ENCODE results near the gene WTIP.
"Not testable (repeated sequence)": the region's sequence is repeated elsewhere in the genome, so short reads cannot be mapped to it uniquely, and the experiment has no call there.

The WTIP gene

GRCh38 chr19:34480971-34481841, at the start of gene WTIP:
Gene WTIP (plus strand): TSS chr19:34481758. CDS start chr19:34481975, 217 bp downstream.
- DNase-seq, result no peak

GRCh38 chr19:34432797-34433196, 48.8 kb upstream of the WTIP start:
- DNase-seq, result no peak

- DNase-seq, result no peak
Observed at GRCh38 chr19:34436716-34437115, 44.8 kb upstream of the WTIP start.

GRCh38 chr19:34448191-34448590, 33.4 kb upstream of the WTIP start:
- DNase-seq, result no peak

- no peak for DNase-seq
Observed at GRCh38 chr19:34452723-34453122, 28.8 kb upstream of the WTIP start.

GRCh38 chr19:34454091-34454490, 27.5 kb upstream of the WTIP start:
- DNase-seq, result no peak

GRCh38 chr19:34454685-34455084, 26.9 kb upstream of the WTIP start:
- DNase-seq, result peak; percentile 16

GRCh38 chr19:34455783-34456480, 25.6 kb upstream of the WTIP start:
- DNase-seq, result not testable (repeated sequence)

GRCh38 chr19:34457446-34457845, 24.1 kb upstream of the WTIP start:
- DNase-seq, result no peak

- no peak for DNase-seq
Observed at GRCh38 chr19:34458677-34459076, 22.9 kb upstream of the WTIP start.

GRCh38 chr19:34459614-34460013, 21.9 kb upstream of the WTIP start:
- DNase-seq, result no peak

- DNase-seq, result no peak
Observed at GRCh38 chr19:34461375-34462100, 20.0 kb upstream of the WTIP start.

GRCh38 chr19:34464785-34465184, 16.8 kb upstream of the WTIP start:
- not testable (repeated sequence) for DNase-seq

- no peak for DNase-seq
Observed at GRCh38 chr19:34468409-34468808, 13.1 kb upstream of the WTIP start.

GRCh38 chr19:34469026-34469425, 12.5 kb upstream of the WTIP start:
- DNase-seq, result not testable (repeated sequence)

- DNase-seq, result no peak
Observed at GRCh38 chr19:34471906-34472700, 9.5 kb upstream of the WTIP start.

- DNase-seq, result no peak
Observed at GRCh38 chr19:34474233-34474989, 7.1 kb upstream of the WTIP start.

- peak; percentile 46 for DNase-seq
Observed at GRCh38 chr19:34475026-34475974, 6.3 kb upstream of the WTIP start.

- no peak for DNase-seq
Observed at GRCh38 chr19:34475975-34476594, 5.5 kb upstream of the WTIP start.

GRCh38 chr19:34478496-34478895, 3.1 kb upstream of the WTIP start:
- not testable (repeated sequence) for DNase-seq

Measured in activated CD4-positive, alpha-beta T cell treated with anti-CD3 and anti-CD28 coated beads, Interleukin-2, Interleukin-6, amounts not matched to agents 100 ng/mL and 50 ng/mL, durations not matched to agents 16 hours and 8 hours (primary cell).